Measurements from ENCODE around the gene ADGRG1. TPM values are rescaled to one million over a fixed set of nuclear protein-coding genes. Genes with fewer than 3 reads are reported as not detected.

ADGRG1 gene
- total and polyA plus RNA-seq, 2 donors (not counting 1 experiment from before 2014, with no cell fraction given) = 0.20 to 0.61 TPM

GRCh38 chr16:57606847-57607501 lies 21.5 kb upstream of the ADGRG1 start:
- Mint-ChIP-seq H3K27ac (no peak overlapping the region), H3K9me3 (ENCODE audit: insufficient read depth) (no peaks in the 10 kb centered on the region), H3K4me3 (no peak overlapping the region), H3K4me1 (peaks cover 16% of the 10 kb centered on the region), H3K27me3 (peaks cover 24% of the 10 kb centered on the region)
- no peak overlapping the region for H3K4me3 ChIP-seq (ENCODE audit: control extremely low read depth in 1 of 5, extremely low read depth in 1 of 5, insufficient read depth in 1 of 5, low read depth in 2 of 5, low read length in 4 of 5)
- ATAC-seq (ENCODE audit: low read depth) (no peak), DNase-seq (no peak)
- H3K4me1 ChIP-seq (ENCODE audit: control insufficient read depth in 2 of 2, insufficient read depth in 2 of 2, low read length in 2 of 2) = peaks cover 14 to 20% of the 10 kb centered on the region in 2 donors
- no peak overlapping the region for H3K4me2 ChIP-seq (replicated peaks; ENCODE audit: low read depth, low read length, poor library complexity, severe bottlenecking)
- H3K9ac ChIP-seq (ENCODE audit: low read length) = no peak overlapping the region
- no peaks in the 10 kb centered on the region for H3K9me3 ChIP-seq (ENCODE audit: control extremely low read depth in 1 of 3, control insufficient read depth in 2 of 3, insufficient read depth in 1 of 3, low read length in 2 of 3)
- POLR2A ChIA-PET = no interaction called here
- no peak overlapping the region for H2AFZ ChIP-seq (ENCODE audit: insufficient read depth, low read depth, low read length, poor library complexity, severe bottlenecking)
- no peaks in the 10 kb centered on the region for H3K79me2 ChIP-seq (ENCODE audit: control insufficient read depth, insufficient read depth, low read length)
- H3K36me3 ChIP-seq (replicated peaks in 1 of 2; ENCODE audit: control extremely low read depth in 1 of 2, control insufficient read depth in 1 of 2, extremely low read depth in 1 of 2, insufficient read depth in 2 of 2, low read length in 1 of 2) = no peaks in the 10 kb centered on the region
- intact Hi-C loops (cut with micrococcal nuclease) = no loop called here
- H3K27me3 ChIP-seq (replicated peaks in 1 of 4; ENCODE audit: control extremely low read depth in 1 of 4, control insufficient read depth in 3 of 4, insufficient read depth in 4 of 4, low read length in 3 of 4) = peaks cover 0 to 5% (median 2%) of the 10 kb centered on the region in 4 experiments
- H3K27ac ChIP-seq (ENCODE audit: low read length in 2 of 2) = no peak overlapping the region
- CTCF ChIA-PET = interaction anchor here (0.5 to 1.7 kb wide), 2 partner anchors 17 to 43 kb away, joined by 3 to 4 read pairs; no protein-coding TSS in a partner anchor
- H4K20me1 ChIP-seq (ENCODE audit: control insufficient read depth, insufficient read depth, low read length, poor library complexity, severe bottlenecking) = no peaks in the 10 kb centered on the region
- TF ChIP-seq, protein P1, sequence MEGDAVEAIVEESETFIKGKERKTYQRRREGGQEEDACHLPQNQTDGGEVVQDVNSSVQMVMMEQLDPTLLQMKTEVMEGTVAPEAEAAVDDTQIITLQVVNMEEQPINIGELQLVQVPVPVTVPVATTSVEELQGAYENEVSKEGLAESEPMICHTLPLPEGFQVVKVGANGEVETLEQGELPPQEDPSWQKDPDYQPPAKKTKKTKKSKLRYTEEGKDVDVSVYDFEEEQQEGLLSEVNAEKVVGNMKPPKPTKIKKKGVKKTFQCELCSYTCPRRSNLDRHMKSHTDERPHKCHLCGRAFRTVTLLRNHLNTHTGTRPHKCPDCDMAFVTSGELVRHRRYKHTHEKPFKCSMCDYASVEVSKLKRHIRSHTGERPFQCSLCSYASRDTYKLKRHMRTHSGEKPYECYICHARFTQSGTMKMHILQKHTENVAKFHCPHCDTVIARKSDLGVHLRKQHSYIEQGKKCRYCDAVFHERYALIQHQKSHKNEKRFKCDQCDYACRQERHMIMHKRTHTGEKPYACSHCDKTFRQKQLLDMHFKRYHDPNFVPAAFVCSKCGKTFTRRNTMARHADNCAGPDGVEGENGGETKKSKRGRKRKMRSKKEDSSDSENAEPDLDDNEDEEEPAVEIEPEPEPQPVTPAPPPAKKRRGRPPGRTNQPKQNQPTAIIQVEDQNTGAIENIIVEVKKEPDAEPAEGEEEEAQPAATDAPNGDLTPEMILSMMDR (IDR thresholded peaks at IDR 0.05) = no peak
- no peak for TF ChIP-seq EZH2 (IDR thresholded peaks at IDR 0.05; ENCODE audit: borderline replicate concordance, insufficient read depth, low read depth, low read length, poor library complexity, severe bottlenecking)
- WGBS (ENCODE audit: insufficient coverage) = 53% methylated on average over 6 of the region's 11 CpGs

- H2AFZ ChIP-seq (ENCODE audit: insufficient read depth, low read depth, low read length, poor library complexity, severe bottlenecking) = no peak overlapping the region
- H4K20me1 ChIP-seq (ENCODE audit: control insufficient read depth, insufficient read depth, low read length, poor library complexity, severe bottlenecking) = no peaks in the 10 kb centered on the region
- H3K4me2 ChIP-seq (replicated peaks; ENCODE audit: low read depth, low read length, poor library complexity, severe bottlenecking) = no peak overlapping the region
- no peaks in the 10 kb centered on the region for H3K79me2 ChIP-seq (ENCODE audit: control insufficient read depth, insufficient read depth, low read length)
- CTCF ChIA-PET = interaction anchor here (1.7 kb wide), 1 partner anchor 42 kb away, joined by 4 read pairs; no protein-coding TSS in a partner anchor
- intact Hi-C loops (cut with micrococcal nuclease) = no loop called here
- Mint-ChIP-seq H3K4me1 (peaks cover 12% of the 10 kb centered on the region), H3K9me3 (ENCODE audit: insufficient read depth) (no peaks in the 10 kb centered on the region), H3K27ac (no peak overlapping the region), H3K27me3 (peaks cover 15% of the 10 kb centered on the region), H3K4me3 (no peak overlapping the region)
- H3K9ac ChIP-seq (ENCODE audit: low read length) = no peak overlapping the region
- H3K27ac ChIP-seq (ENCODE audit: low read length in 2 of 2) = no peak overlapping the region
- peaks cover 0 to 5% (median 2%) of the 10 kb centered on the region in 4 experiments for H3K27me3 ChIP-seq (replicated peaks in 1 of 4; ENCODE audit: control extremely low read depth in 1 of 4, control insufficient read depth in 3 of 4, insufficient read depth in 4 of 4, low read length in 3 of 4)
- ATAC-seq (ENCODE audit: low read depth) (no peak), DNase-seq (no peak)
- no peaks in the 10 kb centered on the region for H3K36me3 ChIP-seq (replicated peaks in 1 of 2; ENCODE audit: control extremely low read depth in 1 of 2, control insufficient read depth in 1 of 2, extremely low read depth in 1 of 2, insufficient read depth in 2 of 2, low read length in 1 of 2)
- WGBS (ENCODE audit: insufficient coverage) = 88% methylated on average over 4 of the region's 10 CpGs
- no peak overlapping the region for H3K4me3 ChIP-seq (ENCODE audit: control extremely low read depth in 1 of 5, extremely low read depth in 1 of 5, insufficient read depth in 1 of 5, low read depth in 2 of 5, low read length in 4 of 5)
- H3K4me1 ChIP-seq (ENCODE audit: control insufficient read depth in 2 of 2, insufficient read depth in 2 of 2, low read length in 2 of 2) = peaks cover 11 to 16% of the 10 kb centered on the region in 2 donors
- no peak for TF ChIP-seq EZH2 (IDR thresholded peaks at IDR 0.05; ENCODE audit: borderline replicate concordance, insufficient read depth, low read depth, low read length, poor library complexity, severe bottlenecking)
- TF ChIP-seq, protein P1 (IDR thresholded peaks at IDR 0.05) = no peak
- no peaks in the 10 kb centered on the region for H3K9me3 ChIP-seq (ENCODE audit: control extremely low read depth in 1 of 3, control insufficient read depth in 2 of 3, insufficient read depth in 1 of 3, low read length in 2 of 3)
- POLR2A ChIA-PET = no interaction called here
Measured at GRCh38 chr16:57607676-57608461, 20.6 kb upstream of the ADGRG1 start.

All from B cell (primary cell).